ENCODE data around the gene SIPA1L3.
A peak's percentile ranks its signal among the peaks of the same experiment; 100 is the strongest.

SIPA1L3 gene

DNA sequence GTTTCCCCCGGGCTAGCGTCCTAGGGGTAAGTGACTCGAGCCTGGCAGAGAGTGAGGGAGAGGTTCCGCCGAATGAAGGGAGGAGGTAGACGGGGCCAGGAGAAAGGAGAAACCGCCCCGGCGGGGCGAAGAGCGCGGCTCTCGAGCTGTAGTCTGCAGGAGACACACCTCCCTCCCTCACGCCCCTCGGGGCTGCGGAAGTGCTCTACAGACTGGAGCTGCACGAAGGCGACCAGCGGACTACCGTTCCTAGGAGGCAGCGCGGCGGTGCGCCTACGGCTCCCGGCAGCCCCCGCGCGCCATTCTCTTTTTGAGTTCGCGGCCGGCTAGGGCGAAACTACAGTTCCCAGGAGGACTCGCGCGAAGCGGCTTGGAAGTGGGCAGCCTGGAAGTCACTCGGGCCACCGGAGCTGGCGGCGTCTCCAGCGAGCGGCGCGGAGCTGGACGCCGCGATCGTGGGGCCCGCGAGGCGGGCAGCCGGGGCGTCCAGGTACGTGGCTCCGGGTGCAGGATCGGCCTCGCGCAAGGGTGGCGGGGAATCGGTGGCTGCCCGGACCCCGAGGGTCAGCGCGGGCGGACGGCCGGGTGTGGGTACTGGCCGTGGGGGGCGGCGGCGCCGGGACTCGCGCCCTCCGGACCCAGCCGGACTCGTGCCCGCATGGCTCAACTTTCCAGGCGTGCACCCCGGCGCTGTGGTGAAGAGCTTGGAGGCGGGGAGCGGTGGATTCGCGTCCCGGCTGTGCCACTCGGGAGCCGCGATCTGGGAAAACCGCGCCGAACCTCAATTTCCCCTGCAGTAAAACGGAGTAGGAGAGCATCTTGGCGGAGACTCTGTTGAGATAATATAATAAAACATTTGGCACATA is at the start of gene SIPA1L3 (continued):
- TF ChIP-seq, protein P1, sequence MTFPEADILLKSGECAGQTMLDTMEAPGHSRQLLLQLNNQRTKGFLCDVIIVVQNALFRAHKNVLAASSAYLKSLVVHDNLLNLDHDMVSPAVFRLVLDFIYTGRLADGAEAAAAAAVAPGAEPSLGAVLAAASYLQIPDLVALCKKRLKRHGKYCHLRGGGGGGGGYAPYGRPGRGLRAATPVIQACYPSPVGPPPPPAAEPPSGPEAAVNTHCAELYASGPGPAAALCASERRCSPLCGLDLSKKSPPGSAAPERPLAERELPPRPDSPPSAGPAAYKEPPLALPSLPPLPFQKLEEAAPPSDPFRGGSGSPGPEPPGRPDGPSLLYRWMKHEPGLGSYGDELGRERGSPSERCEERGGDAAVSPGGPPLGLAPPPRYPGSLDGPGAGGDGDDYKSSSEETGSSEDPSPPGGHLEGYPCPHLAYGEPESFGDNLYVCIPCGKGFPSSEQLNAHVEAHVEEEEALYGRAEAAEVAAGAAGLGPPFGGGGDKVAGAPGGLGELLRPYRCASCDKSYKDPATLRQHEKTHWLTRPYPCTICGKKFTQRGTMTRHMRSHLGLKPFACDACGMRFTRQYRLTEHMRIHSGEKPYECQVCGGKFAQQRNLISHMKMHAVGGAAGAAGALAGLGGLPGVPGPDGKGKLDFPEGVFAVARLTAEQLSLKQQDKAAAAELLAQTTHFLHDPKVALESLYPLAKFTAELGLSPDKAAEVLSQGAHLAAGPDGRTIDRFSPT (tag by site-specific recombination; IDR thresholded peaks at IDR 0.05): peak; percentile 72
- TF ChIP-seq ZNF426 (tag by site-specific recombination; IDR thresholded peaks at IDR 0.05): no peak
- no peak for TF ChIP-seq ZNF132 (tag by site-specific recombination; IDR thresholded peaks at IDR 0.05; ENCODE audit: borderline replicate concordance)
- peak; percentile 94 for TF ChIP-seq ZNF366 (tag by site-specific recombination; conservative IDR thresholded peaks at IDR 0.05)
- peak; percentile 55; the same call in 1 of the 2 replicates for TF ChIP-seq ZNF785 (tag by site-specific recombination; IDR thresholded peaks at IDR 0.05)
- peak; percentile 99 for TF ChIP-seq KLF10 (tag by site-specific recombination; IDR thresholded peaks at IDR 0.05)
- 0 out of 2 replicates have a peak, but pooled peaks have one; percentile 46 for TF ChIP-seq REPIN1 (tag by site-specific recombination; IDR thresholded peaks at IDR 0.05; ENCODE audit: low read depth)
- TF ChIP-seq ZNF664 (tag by site-specific recombination; IDR thresholded peaks at IDR 0.05): no peak
- no peak for TF ChIP-seq ZNF175 (tag by site-specific recombination; IDR thresholded peaks at IDR 0.05)
- TF ChIP-seq ZNF76 (tag by site-specific recombination; IDR thresholded peaks at IDR 0.05; ENCODE audit: borderline replicate concordance, low read depth): peak; percentile 100
- TF ChIP-seq BCL11B (tag by site-specific recombination; IDR thresholded peaks at IDR 0.05; ENCODE audit: low read depth): no peak
- TF ChIP-seq, protein P2, sequence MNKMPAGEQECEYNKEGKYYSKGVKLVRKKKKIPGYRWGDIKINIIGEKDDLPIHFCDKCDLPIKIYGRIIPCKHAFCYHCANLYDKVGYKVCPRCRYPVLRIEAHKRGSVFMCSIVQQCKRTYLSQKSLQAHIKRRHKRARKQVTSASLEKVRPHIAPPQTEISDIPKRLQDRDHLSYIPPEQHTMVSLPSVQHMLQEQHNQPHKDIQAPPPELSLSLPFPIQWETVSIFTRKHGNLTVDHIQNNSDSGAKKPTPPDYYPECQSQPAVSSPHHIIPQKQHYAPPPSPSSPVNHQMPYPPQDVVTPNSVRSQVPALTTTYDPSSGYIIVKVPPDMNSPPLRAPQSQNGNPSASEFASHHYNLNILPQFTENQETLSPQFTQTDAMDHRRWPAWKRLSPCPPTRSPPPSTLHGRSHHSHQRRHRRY (tag by site-specific recombination; IDR thresholded peaks at IDR 0.05): no peak
- TF ChIP-seq ZNF416 (tag by site-specific recombination; IDR thresholded peaks at IDR 0.05): no peak
- TF ChIP-seq ZNF391 (tag by site-specific recombination; IDR thresholded peaks at IDR 0.05; ENCODE audit: borderline replicate concordance, low read depth): peak; percentile 76
- TF ChIP-seq ZSCAN30 (tag by site-specific recombination; IDR thresholded peaks at IDR 0.05): peak; percentile 81
- TF ChIP-seq, protein P3, sequence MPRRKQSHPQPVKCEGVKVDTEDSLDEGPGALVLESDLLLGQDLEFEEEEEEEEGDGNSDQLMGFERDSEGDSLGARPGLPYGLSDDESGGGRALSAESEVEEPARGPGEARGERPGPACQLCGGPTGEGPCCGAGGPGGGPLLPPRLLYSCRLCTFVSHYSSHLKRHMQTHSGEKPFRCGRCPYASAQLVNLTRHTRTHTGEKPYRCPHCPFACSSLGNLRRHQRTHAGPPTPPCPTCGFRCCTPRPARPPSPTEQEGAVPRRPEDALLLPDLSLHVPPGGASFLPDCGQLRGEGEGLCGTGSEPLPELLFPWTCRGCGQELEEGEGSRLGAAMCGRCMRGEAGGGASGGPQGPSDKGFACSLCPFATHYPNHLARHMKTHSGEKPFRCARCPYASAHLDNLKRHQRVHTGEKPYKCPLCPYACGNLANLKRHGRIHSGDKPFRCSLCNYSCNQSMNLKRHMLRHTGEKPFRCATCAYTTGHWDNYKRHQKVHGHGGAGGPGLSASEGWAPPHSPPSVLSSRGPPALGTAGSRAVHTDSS (tag by site-specific recombination; IDR thresholded peaks at IDR 0.05): no peak; the same call in 1 of the 2 replicates
- TF ChIP-seq ZNF311 (tag by site-specific recombination; IDR thresholded peaks at IDR 0.05; ENCODE audit: borderline replicate concordance): no peak
- TF ChIP-seq ZNF791 (tag by site-specific recombination; IDR thresholded peaks at IDR 0.05): no peak
- TF ChIP-seq ZNF549 (tag by site-specific recombination; IDR thresholded peaks at IDR 0.05): no peak
- TF ChIP-seq, protein P4, sequence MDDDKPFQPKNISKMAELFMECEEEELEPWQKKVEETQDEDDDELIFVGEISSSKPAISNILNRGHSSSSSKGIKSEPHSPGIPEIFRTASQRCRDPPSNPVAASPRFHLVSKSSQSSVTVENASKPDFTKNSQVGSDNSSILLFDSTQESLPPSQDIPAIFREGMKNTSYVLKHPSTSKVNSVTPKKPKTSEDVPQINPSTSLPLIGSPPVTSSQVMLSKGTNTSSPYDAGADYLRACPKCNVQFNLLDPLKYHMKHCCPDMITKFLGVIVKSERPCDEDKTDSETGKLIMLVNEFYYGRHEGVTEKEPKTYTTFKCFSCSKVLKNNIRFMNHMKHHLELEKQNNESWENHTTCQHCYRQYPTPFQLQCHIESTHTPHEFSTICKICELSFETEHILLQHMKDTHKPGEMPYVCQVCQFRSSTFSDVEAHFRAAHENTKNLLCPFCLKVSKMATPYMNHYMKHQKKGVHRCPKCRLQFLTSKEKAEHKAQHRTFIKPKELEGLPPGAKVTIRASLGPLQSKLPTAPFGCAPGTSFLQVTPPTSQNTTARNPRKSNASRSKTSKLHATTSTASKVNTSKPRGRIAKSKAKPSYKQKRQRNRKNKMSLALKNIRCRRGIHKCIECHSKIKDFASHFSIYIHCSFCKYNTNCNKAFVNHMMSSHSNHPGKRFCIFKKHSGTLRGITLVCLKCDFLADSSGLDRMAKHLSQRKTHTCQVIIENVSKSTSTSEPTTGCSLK (tag by site-specific recombination; IDR thresholded peaks at IDR 0.05): no peak
- TF ChIP-seq ZNF341 (tag by site-specific recombination; IDR thresholded peaks at IDR 0.05; ENCODE audit: low read depth): peak; percentile 98
- no peak for TF ChIP-seq ZNF266 (tag by site-specific recombination; IDR thresholded peaks at IDR 0.05; ENCODE audit: low read depth)
- TF ChIP-seq, protein P5, sequence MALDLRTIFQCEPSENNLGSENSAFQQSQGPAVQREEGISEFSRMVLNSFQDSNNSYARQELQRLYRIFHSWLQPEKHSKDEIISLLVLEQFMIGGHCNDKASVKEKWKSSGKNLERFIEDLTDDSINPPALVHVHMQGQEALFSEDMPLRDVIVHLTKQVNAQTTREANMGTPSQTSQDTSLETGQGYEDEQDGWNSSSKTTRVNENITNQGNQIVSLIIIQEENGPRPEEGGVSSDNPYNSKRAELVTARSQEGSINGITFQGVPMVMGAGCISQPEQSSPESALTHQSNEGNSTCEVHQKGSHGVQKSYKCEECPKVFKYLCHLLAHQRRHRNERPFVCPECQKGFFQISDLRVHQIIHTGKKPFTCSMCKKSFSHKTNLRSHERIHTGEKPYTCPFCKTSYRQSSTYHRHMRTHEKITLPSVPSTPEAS (tag by site-specific recombination; IDR thresholded peaks at IDR 0.05): no peak
- TF ChIP-seq ZNF140 (tag by site-specific recombination; IDR thresholded peaks at IDR 0.05): no peak; the same call in 1 of the 2 replicates
- no peak for TF ChIP-seq ZNF626 (tag by site-specific recombination; IDR thresholded peaks at IDR 0.05)
- TF ChIP-seq ZNF169 (tag by site-specific recombination; IDR thresholded peaks at IDR 0.05): peak; percentile 65; the same call in 1 of the 2 replicates
- no peak; the same call in 1 of the 2 replicates for TF ChIP-seq ZNF404 (tag by site-specific recombination; IDR thresholded peaks at IDR 0.05)
- TF ChIP-seq ZNF501 (tag by site-specific recombination; IDR thresholded peaks at IDR 0.05): peak; percentile 48; the same call in 1 of the 2 replicates
- TF ChIP-seq SP3 (tag by site-specific recombination; IDR thresholded peaks at IDR 0.05): peak; percentile 97
- TF ChIP-seq ZNF555 (tag by site-specific recombination; conservative IDR thresholded peaks at IDR 0.05): no peak
- TF ChIP-seq ZNF302 (tag by site-specific recombination; IDR thresholded peaks at IDR 0.05; ENCODE audit: low read depth): no peak
- no peak for TF ChIP-seq ZNF544 (tag by site-specific recombination; IDR thresholded peaks at IDR 0.05)
